H1 (cell line): ENCODE results near the gene SCYL1.

Experiments
- ASH2L ChIP-seq: fragments of 200-600, 300-600 bp; sonication (generic); IDR thresholded peaks from one replicate; pipeline ENCODE4 v1.7.1; 2017; ENCODE audit warnings: low read length
- ATF2 ChIP-seq: IDR thresholded peaks from 2 replicates; pipeline ENCODE4 v1.6.1; 2012; ENCODE audit warnings: low read length, inconsistent platforms
- BCL11A ChIP-seq, 2 experiments: IDR thresholded peaks; one replicate each; pipeline ENCODE4 v1.6.1; 2011; ENCODE audit warnings: low read depth in 2 of 2, low read length in 2 of 2, mild to moderate bottlenecking in 2 of 2
- CEBPB ChIP-seq: IDR thresholded peaks from 2 replicates; pipeline ENCODE4 v1.6.1; 2012; ENCODE audit warnings: low read depth, low read length
- CREB1 ChIP-seq: IDR thresholded peaks from 2 replicates; pipeline ENCODE4 v1.6.1; 2012; ENCODE audit warnings: inconsistent platforms
- CTCF ChIP-seq, 3 experiments: IDR thresholded peaks; 1 replicate in 2 of 3; 2 replicates in 1 of 3; pipeline versions ENCODE4 v1.5.1 to v1.6.1; 2011; ENCODE audit warnings: low read length in 3 of 3, mild to moderate bottlenecking in 3 of 3, inconsistent platforms in 2 of 3, low read depth in 1 of 3, moderate library complexity in 1 of 3; ENCODE audit not compliant: insufficient read depth in 1 of 3; ENCODE audit errors: control extremely low read depth in 1 of 3
- EZH2 ChIP-seq: fragments of 200-600 bp; sonication (generic); IDR thresholded peaks from 2 replicates; pipeline ENCODE4 v1.7.1; 2012; ENCODE audit warnings: low read depth, mild to moderate bottlenecking, moderate library complexity, low read length, inconsistent platforms; ENCODE audit not compliant: severe bottlenecking
- MAFK ChIP-seq: IDR thresholded peaks from 2 replicates; pipeline ENCODE4 v1.6.1; 2012; ENCODE audit warnings: low read depth, mild to moderate bottlenecking, improper control_type of control experiment, low read length
- POLR2A ChIP-seq, 2 experiments: IDR thresholded peaks; 1 replicate in 1 of 2; 2 replicates in 1 of 2; pipeline ENCODE4 v1.6.1; 2011; ENCODE audit warnings: low read depth in 2 of 2, low read length in 2 of 2, mild to moderate bottlenecking in 2 of 2; ENCODE audit errors: control extremely low read depth in 1 of 2
- RAD21 ChIP-seq, 2 experiments: IDR thresholded peaks in 1 of 2; conservative IDR thresholded peaks in 1 of 2; 2 replicates each; pipeline ENCODE4 v1.6.1; 2011; ENCODE audit warnings: low read depth in 2 of 2, low read length in 2 of 2, improper control_type of control experiment in 1 of 2, inconsistent platforms in 1 of 2, mild to moderate bottlenecking in 1 of 2, moderate library complexity in 1 of 2
- SAP30 ChIP-seq: fragments of 300-600 bp; sonication (generic); IDR thresholded peaks from 2 replicates; pipeline ENCODE4 v1.7.1; 2012; ENCODE audit warnings: low read length, moderate library complexity, mild to moderate bottlenecking, inconsistent platforms; ENCODE audit not compliant: insufficient read depth, insufficient replicate concordance
- SP1 ChIP-seq: IDR thresholded peaks from 2 replicates; pipeline ENCODE4 v1.6.1; 2011; ENCODE audit warnings: low read depth, low read length
- TAF7 ChIP-seq: optimal IDR thresholded peaks from 2 replicates; pipeline ENCODE3; 2011; ENCODE audit warnings: low read depth, mild to moderate bottlenecking, inconsistent platforms, low read length, moderate library complexity, borderline replicate concordance
- TEAD4 ChIP-seq: IDR thresholded peaks from 2 replicates; pipeline ENCODE4 v1.6.1; 2012; ENCODE audit warnings: low read depth, low read length, inconsistent platforms, mixed read lengths

GRCh38 chr11:65504674-65505465, 20.0 kb upstream of the SCYL1 start:
- TF ChIP-seq BCL11A (IDR thresholded peaks at IDR 0.05; ENCODE audit: low read depth in 2 of 2, low read length in 2 of 2) (no peak), MAFK (no peak), ASH2L (no peak), ATF2 (peak; percentile 13; the same call in 1 of the 2 replicates), TAF7 (peak; percentile 82), CTCF (IDR thresholded peaks at IDR 0.05; ENCODE audit: control extremely low read depth in 1 of 3, insufficient read depth in 1 of 3, low read depth in 1 of 3, low read length in 3 of 3) (no peak), RAD21 (IDR thresholded peaks at IDR 0.05 in 1 of 2, conservative IDR thresholded peaks at IDR 0.05 in 1 of 2; ENCODE audit: low read depth in 2 of 2, low read length in 2 of 2) (no peak), SAP30 (no peak), POLR2A (IDR thresholded peaks at IDR 0.05; ENCODE audit: control extremely low read depth in 1 of 2, low read depth in 2 of 2, low read length in 2 of 2) (peak; percentile 54 to 64; a peak in 2 of 3 replicates), CEBPB (no peak), CREB1 (no peak), EZH2 (no peak), SP1 (no peak), TEAD4 (no peak)
